Activated T-cell treated with anti-CD3 and anti-CD28 coated beads, Interleukin-2, amount 50 U/mL, for 4 hours (primary cell): Measurements from ENCODE around the gene KCNK4. TPM values are rescaled to one million over a fixed set of nuclear protein-coding genes. Genes with fewer than 3 reads are reported as not detected.
A peak's percentile ranks its signal among the peaks of the same experiment; 100 is the strongest.

Source experiments
- ATAC-seq, 2 donors: fragments of 200-7000 bp; cut with Tn5 transposase; one replicate each; pipeline ENCODE4 v1.10.0; 2021
- DNase-seq: peaks from one replicate; pipeline ENCODE4 v3.0.0-alpha.2; 2020
- H3K27me3 Mint-ChIP-seq: one replicate; pipeline ENCODE4 v1.8.0; 2021; ENCODE audit warnings: low read depth, mixed read lengths
- H3K36me3 Mint-ChIP-seq: one replicate; pipeline ENCODE4 v1.8.0; 2022; ENCODE audit warnings: mixed read lengths; ENCODE audit not compliant: insufficient read depth
- H3K4me1 Mint-ChIP-seq: one replicate; pipeline ENCODE4 v1.8.0; 2021; ENCODE audit warnings: low read depth, mixed read lengths
- H3K4me3 Mint-ChIP-seq: one replicate; pipeline ENCODE4 v1.8.0; 2021; ENCODE audit warnings: mild to moderate bottlenecking, moderate library complexity, mixed read lengths
- H3K9me3 Mint-ChIP-seq: one replicate; pipeline ENCODE4 v1.8.0; 2021; ENCODE audit warnings: mixed read lengths
- total RNA-seq, 3 donors: library from RNA; stranded (reverse); gene quantifications; one replicate each; pipeline ENCODE4 v1.2.1, GENCODE V29; 2021

The KCNK4 gene
- total RNA-seq, 3 donors from 2014 or later: not detected

DNA sequence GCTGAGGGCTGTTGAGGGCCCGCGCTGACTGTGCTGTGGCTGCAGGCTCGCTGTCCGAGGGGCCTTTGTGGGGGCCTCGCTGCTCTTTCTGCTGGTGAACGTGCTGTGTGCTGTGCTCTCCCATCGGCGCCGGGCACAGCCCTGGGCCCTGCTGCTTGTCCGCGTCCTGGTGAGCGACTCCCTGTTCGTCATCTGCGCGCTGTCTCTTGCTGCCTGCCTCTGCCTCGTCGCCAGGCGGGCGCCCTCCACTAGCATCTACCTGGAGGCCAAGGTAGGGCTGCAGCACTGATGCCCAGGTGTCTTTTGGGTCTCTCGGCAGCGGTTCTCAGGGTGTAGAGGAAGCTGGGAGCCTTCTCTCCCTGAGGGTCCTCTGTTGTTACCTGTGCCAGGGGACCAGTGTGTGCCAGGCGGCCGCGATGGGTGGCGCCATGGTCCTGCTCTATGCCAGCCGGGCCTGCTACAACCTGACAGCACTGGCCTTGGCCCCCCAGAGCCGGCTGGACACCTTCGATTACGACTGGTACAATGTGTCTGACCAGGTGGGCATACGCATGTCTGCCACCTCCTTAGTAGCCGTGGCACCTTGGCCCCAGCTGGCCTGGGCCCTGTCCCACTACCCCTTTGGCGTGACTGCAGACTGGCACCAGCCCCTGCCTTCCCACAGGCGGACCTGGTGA lies 3.3 kb upstream of the KCNK4 start:
- ATAC-seq (no peak), DNase-seq (no peak)
- peak overlapping the region; percentile 13 for H3K4me3 Mint-ChIP-seq
- H3K4me1 Mint-ChIP-seq: peaks cover 16% of the 10 kb centered on the region
- H3K9me3 Mint-ChIP-seq: no peaks in the 10 kb centered on the region
- peaks cover 13% of the 10 kb centered on the region for H3K27me3 Mint-ChIP-seq
- peaks cover 3% of the 10 kb centered on the region for H3K36me3 Mint-ChIP-seq

DNA sequence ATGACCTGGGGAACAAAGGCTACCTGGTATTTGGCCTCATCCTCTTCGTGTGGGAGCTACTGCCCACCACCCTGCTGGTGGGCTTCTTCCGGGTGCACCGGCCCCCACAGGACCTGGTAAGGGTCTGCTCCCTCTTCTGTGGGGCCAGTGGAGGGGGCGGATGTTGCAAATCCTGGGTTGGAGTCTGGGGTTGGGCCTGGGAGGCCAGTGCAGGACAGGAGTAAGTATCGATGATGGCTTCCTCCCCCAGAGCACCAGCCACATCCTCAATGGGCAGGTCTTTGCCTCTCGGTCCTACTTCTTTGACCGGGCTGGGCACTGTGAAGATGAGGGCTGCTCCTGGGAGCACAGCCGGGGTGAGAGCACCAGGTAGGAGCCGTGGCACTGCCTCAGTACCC lies 2.8 kb upstream of the KCNK4 start:
- Mint-ChIP-seq H3K4me3 (no peak overlapping the region), H3K4me1 (peaks cover 12% of the 10 kb centered on the region), H3K36me3 (peaks cover 3% of the 10 kb centered on the region), H3K9me3 (no peaks in the 10 kb centered on the region), H3K27me3 (peaks cover 18% of the 10 kb centered on the region)
- ATAC-seq: no peak
- DNase-seq: no peak

DNA sequence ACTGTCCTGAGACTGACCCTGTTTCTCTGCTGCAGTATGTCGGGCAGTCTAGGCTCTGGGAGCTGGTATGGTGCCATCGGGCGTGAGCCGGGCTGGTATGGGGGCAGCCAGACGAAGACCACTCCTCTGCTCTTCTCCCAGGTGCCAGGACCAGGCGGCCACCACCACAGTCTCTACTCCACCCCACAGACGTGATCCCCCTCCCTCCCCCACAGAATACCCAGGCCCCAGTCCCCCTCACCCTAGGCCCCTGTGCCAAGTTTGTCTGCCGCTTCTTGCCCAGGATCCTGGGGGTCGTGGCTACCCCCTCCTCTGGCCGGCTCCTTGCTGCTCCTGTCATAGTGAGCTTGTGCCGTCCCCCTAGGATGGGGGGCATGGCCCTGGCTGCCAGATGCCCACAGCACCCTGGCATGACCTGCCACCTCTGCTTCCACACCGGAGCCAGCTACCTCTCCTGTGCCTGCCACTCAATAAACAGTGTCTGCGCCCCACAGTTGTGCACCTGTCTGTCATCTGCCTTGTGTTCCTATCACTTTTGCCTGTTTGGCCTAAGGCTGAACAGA lies 2.0 kb upstream of the KCNK4 start:
- Mint-ChIP-seq H3K4me1 (peaks cover 11% of the 10 kb centered on the region), H3K36me3 (peaks cover 3% of the 10 kb centered on the region), H3K27me3 (peaks cover 25% of the 10 kb centered on the region), H3K9me3 (no peaks in the 10 kb centered on the region), H3K4me3 (no peak overlapping the region)
- DNase-seq: no peak
- no peak for ATAC-seq

DNA sequence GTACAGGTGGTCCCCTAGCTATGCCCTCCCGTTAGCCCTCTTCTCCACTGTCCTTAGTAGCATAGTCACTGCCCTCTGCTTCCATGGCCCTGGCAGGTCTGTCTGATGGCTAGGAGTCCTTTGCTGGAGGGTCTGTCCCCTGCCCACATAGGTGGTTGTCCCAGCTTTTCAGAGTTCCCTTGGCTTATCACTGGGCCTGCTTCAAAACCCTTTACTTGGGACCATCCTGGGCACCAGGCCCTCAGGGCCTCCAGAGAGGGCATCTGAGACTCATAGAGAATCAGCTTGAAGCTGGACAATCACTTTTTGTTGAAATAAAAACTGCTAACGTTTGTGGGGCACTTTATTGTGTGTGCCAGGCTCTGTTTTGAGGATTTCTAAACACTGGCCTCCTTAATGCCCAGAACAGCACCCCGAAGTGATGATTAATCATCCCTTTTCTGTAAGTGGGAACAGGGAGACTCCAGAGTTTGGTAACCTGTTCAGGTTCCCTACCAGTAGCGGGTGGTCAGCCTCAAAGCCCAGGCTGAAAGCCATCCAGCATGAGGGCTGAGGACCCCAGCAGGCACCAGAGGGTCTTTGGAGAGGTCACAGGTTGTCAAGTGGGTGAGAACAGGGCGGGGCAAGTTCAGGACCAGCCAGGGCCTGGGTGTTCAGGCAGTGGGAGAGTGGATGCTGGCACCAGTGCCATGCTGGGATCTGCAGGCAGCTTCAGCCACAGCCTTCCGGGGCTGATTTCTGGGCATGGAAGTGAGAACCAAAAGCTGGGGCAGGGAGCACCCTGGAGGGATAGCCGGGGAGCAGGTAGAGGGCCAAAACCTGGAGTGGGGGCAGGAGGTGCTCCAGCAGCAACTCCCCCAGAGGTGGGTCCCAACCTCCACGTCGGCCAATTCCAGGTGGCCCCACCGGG lies 495 bp upstream of the KCNK4 start:
- peaks cover 3% of the 10 kb centered on the region for H3K36me3 Mint-ChIP-seq
- H3K9me3 Mint-ChIP-seq: no peaks in the 10 kb centered on the region
- peaks cover 11% of the 10 kb centered on the region for H3K4me1 Mint-ChIP-seq
- peak overlapping the region; percentile 61 for H3K4me3 Mint-ChIP-seq
- no peak for ATAC-seq
- H3K27me3 Mint-ChIP-seq: peaks cover 38% of the 10 kb centered on the region
- DNase-seq: no peak

DNA sequence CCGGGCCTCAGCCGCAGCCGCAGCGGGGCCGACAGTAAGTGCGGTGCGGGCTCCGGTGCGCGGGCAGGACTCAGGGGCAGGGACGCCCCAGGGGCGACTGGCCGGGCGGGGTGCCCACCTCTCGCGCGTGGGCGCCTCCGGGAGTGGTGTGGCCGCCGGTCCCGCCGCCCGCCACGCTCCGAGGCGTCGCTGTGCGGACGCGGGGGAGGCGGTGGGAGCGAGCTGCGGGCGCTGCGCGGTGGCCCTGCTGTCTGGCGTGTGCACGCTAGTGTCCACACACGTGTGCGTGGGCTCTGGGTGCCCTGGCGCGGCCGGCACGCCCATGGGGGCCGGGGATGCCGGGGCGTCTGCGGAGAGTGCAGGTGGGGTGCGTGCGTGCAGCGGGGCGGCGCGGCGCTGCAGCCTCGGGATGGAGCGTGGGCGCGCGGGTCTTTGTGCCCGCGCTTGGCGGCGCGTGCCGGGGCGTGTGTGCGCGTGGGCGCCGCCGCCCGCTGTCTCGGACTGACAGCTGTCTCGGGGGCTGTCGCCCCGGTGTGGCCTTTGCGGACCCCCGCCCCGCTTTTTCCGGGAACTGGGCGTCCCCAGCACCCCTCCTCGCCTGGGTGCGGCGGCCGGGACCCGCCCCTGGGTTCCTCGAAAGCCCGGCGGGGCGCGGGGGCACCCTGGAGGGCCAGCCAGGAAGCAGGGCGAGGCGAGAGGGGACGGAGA lies 804 bp downstream of the KCNK4 start:
- no peak overlapping the region for H3K4me3 Mint-ChIP-seq
- peaks cover 50% of the 10 kb centered on the region for H3K27me3 Mint-ChIP-seq
- H3K36me3 Mint-ChIP-seq: peaks cover 3% of the 10 kb centered on the region
- peak; percentile 54 to 68 for ATAC-seq
- no peaks in the 10 kb centered on the region for H3K9me3 Mint-ChIP-seq
- H3K4me1 Mint-ChIP-seq: peaks cover 6% of the 10 kb centered on the region
- no peak for DNase-seq

DNA sequence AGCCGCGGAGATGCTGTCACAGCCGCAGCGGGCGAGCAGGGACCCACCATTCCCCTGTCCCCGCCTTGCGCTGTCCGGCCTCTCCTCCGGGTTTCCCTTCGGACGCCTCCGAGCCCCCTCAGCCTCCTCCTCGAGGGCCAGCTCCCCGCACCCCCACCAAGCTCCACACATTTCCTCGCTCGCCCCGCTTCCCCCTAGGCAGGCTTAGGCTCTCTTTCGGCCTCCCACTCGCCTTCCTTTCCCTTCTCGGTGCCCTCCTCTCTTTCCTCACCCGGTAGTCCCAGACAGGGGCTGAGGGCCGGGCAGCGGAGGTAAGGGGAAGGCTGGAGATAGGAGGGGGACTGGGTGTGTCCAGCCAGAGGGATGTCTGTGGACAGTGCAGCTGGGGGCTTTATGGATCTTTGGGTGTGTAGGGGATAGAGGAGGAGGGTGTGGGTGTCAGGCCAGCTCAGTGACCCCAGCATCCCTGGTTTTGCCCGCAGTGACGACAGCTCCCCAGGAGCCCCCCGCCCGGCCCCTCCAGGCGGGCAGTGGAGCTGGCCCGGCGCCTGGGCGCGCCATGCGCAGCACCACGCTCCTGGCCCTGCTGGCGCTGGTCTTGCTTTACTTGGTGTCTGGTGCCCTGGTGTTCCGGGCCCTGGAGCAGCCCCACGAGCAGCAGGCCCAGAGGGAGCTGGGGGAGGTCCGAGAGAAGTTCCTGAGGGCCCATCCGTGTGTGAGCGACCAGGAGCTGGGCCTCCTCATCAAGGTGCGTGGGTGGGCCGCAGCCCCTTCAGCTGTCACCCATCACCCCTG lies 1.6 kb downstream of the KCNK4 start:
- Mint-ChIP-seq H3K4me1 (peaks cover 10% of the 10 kb centered on the region), H3K27me3 (peaks cover 58% of the 10 kb centered on the region), H3K4me3 (peak overlapping the region; percentile 46), H3K36me3 (peaks cover 3% of the 10 kb centered on the region), H3K9me3 (no peaks in the 10 kb centered on the region)
- no peak for DNase-seq
- peak; percentile 8 to 29 for ATAC-seq

DNA sequence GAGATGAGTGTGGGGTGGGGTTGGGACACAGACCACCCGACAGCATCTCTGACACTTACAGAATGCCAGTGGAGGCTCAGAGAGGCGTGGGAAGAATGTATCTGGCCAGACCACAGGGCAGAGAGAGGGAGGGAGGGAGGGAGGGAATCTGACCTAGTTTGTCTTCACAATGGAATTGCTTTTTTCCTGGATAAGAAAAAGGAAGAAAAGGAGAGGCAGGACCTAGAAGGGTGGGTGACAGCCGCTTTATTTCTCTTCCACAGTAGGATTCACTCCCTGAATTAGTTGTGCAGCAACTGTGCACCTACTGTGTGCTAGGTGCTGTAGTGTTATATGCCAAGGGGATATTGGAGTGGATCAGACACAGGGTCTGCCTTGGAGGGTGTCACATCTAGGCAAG lies 3.7 kb downstream of the KCNK4 start:
- Mint-ChIP-seq H3K4me1 (peaks cover 14% of the 10 kb centered on the region), H3K4me3 (no peak overlapping the region), H3K9me3 (no peaks in the 10 kb centered on the region), H3K36me3 (no peaks in the 10 kb centered on the region), H3K27me3 (peaks cover 75% of the 10 kb centered on the region)
- no peak for ATAC-seq
- DNase-seq: no peak

DNA sequence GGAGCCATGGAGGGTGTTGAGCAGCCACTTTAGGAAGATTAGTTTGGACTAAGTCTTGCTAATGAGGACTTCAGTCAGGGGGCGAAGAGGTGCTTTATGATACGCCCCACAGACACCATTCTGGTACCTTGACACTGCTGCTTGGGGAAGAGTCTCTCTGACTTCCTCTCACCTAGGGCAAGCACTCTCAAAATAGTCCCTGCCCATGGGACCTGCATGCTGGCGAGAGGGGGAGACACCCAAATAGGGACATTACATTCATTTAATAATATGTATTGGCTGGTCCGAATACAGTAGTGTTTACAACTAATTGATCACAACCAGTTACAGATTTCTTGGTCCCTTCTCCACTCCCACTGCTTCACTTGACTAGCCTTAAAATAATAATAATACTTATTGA lies 4.7 kb downstream of the KCNK4 start:
- H3K27me3 Mint-ChIP-seq: peaks cover 79% of the 10 kb centered on the region
- no peaks in the 10 kb centered on the region for H3K9me3 Mint-ChIP-seq
- H3K36me3 Mint-ChIP-seq: no peaks in the 10 kb centered on the region
- no peak for ATAC-seq
- H3K4me3 Mint-ChIP-seq: no peak overlapping the region
- peaks cover 19% of the 10 kb centered on the region for H3K4me1 Mint-ChIP-seq
- DNase-seq: no peak

DNA sequence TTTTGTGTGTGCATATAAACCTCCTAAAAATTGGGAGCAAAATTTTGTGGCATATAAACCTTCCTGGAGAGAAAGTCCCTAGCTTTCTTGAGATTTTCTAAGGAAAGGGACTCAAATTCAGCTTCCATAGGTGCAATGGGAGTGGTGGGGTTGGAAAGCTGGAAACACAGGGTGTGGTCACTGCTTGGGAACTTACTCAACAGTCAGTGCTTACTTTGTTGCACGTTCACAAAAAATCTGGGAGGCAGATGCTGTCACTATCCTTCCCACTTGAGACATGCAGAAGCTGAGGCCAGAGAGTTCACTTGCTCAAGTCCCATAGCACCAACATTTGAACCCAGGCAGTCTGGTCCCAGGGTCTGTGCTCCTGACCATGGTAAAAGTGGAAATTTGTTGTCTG lies 5.1 kb downstream of the KCNK4 start:
- Mint-ChIP-seq H3K36me3 (no peaks in the 10 kb centered on the region), H3K27me3 (peaks cover 78% of the 10 kb centered on the region), H3K4me3 (no peak overlapping the region), H3K4me1 (peaks cover 20% of the 10 kb centered on the region), H3K9me3 (no peaks in the 10 kb centered on the region)
- DNase-seq (no peak), ATAC-seq (no peak)

DNA sequence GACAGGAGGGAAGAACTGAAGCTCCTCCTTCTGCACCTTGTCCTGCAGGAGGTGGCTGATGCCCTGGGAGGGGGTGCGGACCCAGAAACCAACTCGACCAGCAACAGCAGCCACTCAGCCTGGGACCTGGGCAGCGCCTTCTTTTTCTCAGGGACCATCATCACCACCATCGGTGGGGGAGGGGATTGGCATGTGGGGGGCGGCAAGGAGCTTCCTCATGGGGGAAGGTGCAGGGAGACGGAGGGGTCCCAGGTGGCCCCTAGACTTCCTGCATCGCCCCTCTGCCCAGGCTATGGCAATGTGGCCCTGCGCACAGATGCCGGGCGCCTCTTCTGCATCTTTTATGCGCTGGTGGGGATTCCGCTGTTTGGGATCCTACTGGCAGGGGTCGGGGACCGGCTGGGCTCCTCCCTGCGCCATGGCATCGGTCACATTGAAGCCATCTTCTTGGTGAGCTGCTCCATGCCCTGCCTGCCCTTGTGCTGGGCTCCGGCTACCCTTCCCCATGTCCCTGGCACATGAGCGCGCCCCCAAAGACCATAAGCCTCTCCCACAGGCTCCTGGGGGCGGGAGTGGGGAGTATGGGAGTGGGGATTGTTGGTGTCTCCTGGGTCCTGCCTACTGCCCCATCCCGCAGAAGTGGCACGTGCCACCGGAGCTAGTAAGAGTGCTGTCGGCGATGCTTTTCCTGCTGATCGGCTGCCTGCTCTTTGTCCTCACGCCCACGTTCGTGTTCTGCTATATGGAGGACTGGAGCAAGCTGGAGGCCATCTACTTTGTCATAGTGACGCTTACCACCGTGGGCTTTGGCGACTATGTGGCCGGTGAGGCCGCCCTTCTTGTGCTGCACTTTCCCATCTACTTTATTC lies 6.0 kb downstream of the KCNK4 start:
- H3K27me3 Mint-ChIP-seq: peaks cover 82% of the 10 kb centered on the region
- H3K9me3 Mint-ChIP-seq: no peaks in the 10 kb centered on the region
- no peak overlapping the region for H3K4me3 Mint-ChIP-seq
- H3K36me3 Mint-ChIP-seq: no peaks in the 10 kb centered on the region
- DNase-seq: no peak
- no peak for ATAC-seq
- peaks cover 20% of the 10 kb centered on the region for H3K4me1 Mint-ChIP-seq

DNA sequence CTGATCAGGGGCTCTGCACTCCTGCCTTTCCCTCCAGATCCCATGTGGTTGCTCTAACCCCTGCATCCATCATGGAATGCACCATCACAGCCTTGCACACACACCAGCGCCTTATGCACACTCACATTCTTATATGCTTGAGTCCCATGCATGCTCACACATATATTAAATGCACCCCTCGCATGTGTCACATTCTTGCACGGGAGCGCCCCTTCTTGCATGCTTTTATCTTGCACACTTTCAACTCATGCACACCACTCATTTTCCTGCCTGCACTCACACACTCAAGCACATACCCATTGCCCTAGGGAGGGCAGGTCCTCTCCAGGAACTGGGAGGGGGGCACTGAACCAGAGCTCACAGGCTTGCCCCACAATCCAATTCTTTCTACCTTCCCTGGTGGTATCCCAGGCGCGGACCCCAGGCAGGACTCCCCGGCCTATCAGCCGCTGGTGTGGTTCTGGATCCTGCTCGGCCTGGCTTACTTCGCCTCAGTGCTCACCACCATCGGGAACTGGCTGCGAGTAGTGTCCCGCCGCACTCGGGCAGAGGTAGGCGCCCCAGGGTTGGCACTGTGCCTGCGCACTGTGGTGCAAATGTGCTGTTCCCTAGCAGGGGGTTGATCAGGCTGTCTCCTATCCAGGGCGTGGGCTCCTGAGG lies 6.7 kb downstream of the KCNK4 start:
- Mint-ChIP-seq H3K9me3 (no peaks in the 10 kb centered on the region), H3K36me3 (no peaks in the 10 kb centered on the region), H3K4me3 (no peak overlapping the region), H3K4me1 (peaks cover 20% of the 10 kb centered on the region), H3K27me3 (peaks cover 79% of the 10 kb centered on the region)
- ATAC-seq (no peak), DNase-seq (no peak)

DNA sequence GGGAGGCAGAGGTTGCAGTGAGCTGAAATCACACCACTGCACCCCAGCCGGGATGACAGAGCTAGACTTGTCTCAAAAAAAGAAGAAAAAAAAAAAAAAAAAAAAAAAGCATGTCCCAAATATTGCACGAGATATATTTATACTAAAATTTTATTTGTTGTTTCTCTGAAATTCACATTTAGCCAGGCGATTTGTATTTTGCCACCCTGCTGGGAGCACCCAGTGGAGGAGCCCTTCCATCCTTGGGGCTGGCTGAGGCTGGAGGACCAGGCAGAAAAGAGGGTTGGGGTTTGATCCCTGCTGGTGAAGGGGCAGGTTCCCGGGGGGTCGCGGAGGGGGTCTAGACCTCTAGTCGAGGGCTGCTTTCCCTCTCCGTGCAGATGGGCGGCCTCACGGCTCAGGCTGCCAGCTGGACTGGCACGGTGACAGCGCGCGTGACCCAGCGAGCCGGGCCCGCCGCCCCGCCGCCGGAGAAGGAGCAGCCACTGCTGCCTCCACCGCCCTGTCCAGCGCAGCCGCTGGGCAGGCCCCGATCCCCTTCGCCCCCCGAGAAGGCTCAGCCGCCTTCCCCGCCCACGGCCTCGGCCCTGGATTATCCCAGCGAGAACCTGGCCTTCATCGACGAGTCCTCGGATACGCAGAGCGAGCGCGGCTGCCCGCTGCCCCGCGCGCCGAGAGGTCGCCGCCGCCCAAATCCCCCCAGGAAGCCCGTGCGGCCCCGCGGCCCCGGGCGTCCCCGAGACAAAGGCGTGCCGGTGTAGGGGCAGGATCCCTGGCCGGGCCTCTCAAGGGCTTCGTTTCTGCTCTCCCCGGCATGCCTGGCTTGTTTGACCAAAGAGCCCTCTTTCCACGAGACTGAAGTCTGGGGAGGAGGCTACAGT lies 8.1 kb downstream of the KCNK4 start:
- no peaks in the 10 kb centered on the region for H3K9me3 Mint-ChIP-seq
- peaks cover 65% of the 10 kb centered on the region for H3K27me3 Mint-ChIP-seq
- no peak for ATAC-seq
- no peak for DNase-seq
- H3K4me1 Mint-ChIP-seq: peaks cover 24% of the 10 kb centered on the region
- H3K36me3 Mint-ChIP-seq: no peaks in the 10 kb centered on the region
- peak overlapping the region; percentile 13 for H3K4me3 Mint-ChIP-seq
